CD4-positive, alpha-beta T cell treated with Interleukin-21 for 1 hour (primary cell): ENCODE measurements around the gene DOCK2.
A peak's percentile ranks its signal among the peaks of the same experiment; 100 is the strongest.
"Not testable (repeated sequence)": the region's sequence is repeated elsewhere in the genome, so short reads cannot be mapped to it uniquely, and the experiment has no call there.

Experiments used
- DNase-seq: peaks from one replicate; pipeline ENCODE4 v3.0.0-alpha.2; 2020

The DOCK2 gene

DNA sequence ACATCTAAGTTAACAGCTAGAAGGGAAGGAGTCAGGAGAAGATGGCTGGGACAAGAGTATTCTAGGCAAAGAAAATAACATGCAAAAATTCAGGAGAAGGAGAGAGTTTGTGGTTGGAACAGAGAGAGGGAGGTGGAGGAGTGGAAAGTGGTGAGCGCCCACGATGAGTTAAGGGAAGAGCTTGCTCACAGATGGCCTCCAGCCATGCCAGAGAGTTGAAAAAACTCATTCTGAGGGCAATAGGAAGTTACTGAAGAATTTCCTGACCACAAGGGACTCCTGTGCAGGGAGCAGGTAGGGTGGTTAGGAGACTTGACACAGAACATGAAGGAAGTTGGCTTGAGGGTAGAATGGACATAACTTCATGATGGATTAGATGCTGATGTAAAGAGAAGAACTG lies 159.7 kb downstream of the DOCK2 start:
- no peak for DNase-seq

DNA sequence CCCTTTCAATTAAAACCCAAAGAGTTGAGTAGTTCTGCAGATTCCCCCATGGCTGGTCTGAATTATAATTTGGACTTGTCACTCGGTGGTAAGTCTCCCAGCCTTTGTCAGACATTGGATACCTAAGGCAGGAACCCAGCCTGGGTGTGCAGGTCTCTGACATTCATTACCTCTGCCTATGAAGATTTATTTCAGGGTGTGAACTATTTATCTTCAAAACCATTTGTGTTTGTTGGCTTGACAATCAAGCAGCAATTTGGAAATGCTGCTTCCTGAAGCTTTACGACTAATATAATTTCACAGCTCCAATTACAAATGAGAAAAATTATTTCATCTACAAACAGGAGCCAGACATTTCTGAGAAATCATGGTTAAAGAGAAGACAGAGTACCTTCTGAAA lies 160.5 kb downstream of the DOCK2 start:
- no peak for DNase-seq

DNA sequence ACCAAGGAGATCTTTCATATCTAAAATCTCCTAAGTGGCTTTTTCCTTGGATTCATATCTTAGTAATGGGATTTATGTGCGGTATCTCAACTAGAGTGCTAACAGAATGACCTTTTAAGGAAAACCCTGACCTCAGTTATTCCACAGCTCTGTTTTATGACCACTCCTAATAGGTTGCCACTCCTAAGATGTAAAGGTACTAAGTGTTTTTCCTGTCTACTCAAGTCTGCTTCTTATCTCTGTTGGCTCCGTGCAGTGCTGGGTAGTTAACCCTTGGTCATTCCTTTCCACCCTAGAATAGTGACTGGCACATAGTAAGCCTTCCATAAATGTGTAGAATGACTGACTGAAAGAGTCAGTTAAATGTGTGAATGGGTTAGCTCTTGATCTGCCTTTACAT lies 161.4 kb downstream of the DOCK2 start:
- DNase-seq, result no peak

DNA sequence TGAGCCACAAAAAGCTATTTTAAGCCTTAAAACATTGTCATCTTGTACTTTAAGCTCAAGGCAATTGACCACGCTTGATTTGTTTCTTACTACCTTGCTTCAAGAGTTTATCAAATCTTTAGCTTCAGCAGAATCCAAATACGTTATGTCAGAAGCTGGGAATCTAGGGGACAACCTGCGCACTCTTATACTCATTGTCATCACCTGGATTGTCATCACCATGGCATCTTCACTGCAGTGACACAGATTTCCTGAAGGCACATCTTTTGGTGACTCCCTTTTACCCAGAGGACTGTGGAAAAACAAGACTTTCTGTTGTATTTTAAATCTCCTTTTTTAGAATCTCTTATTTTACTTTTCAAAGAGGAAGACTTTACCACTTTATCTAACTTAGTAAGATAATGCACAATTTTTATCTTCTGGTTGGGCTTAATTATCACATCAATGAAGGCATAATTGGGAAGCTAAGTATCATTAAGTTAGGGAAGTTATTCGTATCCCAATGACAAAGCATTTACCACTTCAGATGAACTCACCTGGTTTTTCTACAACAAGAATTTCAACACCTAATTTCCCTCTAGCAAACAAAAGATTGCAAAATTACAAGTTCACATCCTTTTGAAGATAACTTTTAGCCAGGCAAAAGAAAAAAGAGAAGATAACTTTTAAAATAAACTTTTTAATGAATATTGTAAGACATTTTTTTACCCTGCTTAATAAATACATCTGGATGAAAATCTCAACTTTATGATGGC lies 162.0 kb downstream of the DOCK2 start:
- DNase-seq, result no peak

DNA sequence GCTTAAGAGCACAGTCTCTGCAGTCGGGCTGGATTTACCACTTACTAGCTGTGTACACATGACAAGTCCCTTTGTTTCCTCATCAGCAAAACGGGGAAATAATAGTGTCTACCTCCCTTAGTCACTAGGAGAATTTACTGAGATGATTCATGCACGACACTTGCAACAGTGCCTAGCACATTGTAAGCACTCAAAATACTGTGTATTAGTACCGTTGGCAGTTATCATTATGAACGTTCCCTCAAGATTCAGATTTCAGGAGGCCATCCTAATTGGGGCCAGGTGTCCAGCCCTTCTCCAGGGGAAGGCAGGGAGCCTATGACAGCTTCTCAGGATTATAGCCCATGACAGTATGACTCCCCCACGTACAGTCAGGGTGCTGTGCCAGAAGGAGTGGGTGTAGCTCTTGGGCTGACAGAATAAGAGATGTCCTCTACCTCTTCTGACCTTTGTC lies 164.3 kb downstream of the DOCK2 start:
- no peak for DNase-seq

DNA sequence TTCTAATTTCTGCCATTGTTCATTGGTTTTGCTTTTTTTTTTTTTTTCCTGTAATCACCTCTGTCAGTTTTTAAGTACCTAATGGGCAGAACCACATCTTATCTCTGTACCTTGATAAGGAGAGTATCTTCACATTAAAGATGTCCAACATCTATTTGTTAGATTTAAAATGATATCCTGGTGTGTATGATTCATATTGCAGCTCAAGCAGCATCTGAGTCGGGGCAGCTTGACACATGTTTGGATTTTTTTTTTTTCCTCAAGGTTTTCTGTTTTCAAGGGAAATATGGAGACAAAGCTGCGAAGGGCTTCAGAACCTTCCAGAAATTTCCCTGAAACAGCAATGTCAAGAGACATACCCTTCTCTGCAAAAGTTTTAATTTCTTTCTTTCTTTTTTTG lies 164.7 kb downstream of the DOCK2 start:
- no peak for DNase-seq

DNA sequence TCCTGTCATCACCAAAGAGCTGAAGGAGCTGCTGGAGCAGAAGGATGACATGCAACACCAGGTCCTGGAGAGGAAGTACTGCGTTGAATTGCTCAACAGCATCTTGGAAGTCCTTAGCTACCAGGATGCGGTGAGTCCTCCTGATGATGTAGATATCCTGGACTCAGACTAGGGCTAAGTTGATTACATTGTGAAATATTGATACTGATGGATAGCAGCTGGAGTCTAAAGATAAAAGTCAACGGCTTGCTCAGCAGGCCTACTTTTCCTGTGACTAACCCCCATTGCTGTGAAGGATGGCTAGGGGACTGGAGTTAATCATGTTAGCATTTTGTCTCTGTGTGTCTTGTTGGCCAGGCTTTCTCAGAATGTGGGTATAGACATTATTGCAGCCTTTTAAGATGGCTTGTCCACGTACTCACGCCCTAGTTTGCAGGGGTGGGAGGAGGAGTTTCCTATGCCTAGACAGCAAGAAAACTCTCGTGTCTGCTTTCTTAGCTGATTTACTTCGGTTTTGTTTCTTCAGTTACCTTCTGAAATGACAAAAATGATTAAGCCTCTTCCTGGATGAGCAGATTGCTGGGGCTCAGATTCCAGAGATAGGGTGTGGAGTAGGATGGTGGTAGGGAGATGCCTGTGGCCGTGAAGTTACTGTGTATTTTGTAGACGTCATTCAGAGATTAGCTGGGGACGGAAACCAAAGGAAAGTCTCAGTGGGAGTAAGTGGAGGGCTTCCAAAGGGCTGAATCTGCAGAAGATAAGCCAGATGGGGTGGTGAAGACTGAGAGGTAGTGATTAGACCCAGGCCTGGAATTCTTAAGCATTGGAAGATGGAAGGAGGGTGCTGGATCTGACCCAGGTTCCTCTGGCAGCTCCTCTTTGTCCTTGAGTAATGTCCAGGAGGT lies 166.3 kb downstream of the DOCK2 start:
- DNase-seq, result no peak

DNA sequence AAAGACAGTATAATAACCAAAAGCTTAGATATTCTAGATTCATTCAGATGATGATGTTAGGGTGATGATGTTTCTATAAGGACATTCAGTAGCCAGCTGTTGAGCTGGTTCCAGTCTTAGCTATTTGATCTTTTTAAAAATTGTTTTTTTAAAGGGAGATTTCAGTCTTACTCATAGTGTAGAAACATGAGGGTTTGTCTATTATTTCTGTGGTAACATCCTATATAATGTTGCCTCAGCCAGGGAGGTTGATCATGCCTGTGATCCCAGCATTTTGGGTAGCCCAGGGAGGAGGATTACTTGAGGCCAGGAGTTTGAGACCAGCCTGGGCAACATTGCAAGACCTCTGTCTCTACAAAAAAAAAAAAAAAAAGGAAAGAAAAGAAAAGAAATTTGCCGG lies 167.8 kb downstream of the DOCK2 start:
- no peak for DNase-seq

DNA sequence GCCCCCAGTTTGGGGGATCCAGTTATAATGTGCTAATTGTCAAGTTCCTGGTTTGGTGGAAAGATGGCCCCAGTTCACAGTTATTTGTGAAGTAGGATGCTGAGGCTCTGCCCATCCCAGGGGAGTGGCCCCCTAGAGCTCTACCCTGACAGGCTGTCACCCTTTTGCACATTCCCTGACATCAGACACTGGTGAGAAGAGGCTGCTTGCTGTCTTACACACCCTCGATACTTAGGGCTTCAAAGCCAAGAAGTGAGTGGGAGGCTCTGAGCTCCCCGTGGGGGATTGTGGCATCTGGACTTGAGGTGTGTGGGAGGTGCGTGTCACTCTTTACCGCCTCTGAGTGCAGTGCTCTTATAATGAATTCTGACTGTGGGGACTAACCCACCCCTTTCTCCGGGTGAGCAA lies 168.5 kb downstream of the DOCK2 start:
- peak; percentile 8 for DNase-seq

DNA sequence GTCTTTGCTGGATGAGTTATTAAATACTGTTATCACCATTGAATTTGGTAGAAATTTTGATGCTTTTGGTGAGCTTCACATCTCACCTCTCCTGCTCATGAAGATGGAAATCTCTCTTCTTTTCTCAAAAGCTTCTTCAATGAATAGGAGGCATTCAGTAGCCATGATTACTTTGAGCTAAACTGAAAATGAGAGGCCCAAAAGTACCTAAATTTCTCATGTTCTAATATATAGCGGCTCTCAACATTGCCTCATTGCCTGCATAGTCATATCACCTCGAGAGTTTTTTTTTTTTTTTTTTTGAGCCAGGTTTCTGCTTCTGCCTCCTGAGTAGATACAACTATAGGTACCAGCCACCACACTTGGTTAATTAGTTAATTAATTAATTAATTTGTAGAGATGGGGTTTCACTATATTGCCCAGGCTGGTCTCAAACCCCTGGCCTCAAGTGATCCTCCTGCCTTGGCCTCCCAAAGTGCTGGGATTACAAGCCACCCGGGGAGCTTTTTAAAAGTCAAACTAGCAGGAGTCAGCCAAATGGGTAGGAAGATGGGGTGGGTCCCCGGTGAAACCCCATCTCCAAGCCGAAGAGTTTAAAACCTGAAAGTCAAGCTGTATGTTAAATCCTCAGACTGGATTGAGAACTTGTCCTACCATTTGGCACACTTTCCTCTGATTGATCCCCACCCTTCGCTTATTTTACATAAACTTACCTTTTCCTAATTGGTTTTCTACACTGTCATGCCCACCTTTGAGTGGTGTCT lies 169.0 kb downstream of the DOCK2 start:
- DNase-seq, result no peak

DNA sequence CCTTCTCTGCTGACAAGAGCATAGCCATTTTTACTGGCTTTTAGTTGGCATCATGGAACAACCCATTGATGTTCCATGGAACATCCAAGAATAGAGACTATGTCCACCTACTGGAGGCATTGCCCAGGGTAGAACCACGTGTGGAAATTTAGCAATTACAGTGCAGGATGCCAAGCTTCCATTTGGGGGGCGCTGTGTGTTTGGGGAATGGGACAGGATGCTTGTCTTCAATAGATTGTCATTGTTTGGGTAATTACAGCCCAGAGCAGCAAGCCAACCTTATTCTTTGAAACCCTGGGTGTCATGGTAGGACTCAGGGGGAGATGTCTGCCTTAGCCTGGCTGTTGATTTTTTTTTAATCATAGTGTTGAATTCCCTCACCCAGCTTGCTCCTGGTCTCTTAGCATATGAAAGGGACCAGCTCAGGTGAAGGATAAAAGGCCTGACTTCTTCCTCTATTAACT lies 171.1 kb downstream of the DOCK2 start:
- DNase-seq, result no peak

DNA sequence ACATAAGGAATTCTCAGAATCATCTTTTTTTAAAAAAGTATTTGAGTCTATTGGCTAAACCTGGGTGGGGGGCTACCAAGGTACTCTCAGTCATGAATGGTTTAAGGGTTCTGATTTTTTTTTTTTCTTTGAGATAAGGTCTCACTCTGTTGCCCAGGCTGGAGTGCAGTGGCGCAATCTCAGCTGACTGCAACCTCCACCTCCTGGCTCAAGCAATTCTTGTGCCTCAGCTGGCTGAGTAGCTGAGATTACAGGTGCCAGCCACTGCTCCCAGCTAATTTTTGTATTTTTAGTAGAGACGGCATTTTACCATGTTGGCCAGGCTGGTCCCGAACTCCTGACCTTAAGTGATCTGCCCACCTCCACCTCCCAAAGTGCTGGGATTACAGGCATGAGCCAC lies 171.8 kb downstream of the DOCK2 start:
- DNase-seq, result not testable (repeated sequence)

DNA sequence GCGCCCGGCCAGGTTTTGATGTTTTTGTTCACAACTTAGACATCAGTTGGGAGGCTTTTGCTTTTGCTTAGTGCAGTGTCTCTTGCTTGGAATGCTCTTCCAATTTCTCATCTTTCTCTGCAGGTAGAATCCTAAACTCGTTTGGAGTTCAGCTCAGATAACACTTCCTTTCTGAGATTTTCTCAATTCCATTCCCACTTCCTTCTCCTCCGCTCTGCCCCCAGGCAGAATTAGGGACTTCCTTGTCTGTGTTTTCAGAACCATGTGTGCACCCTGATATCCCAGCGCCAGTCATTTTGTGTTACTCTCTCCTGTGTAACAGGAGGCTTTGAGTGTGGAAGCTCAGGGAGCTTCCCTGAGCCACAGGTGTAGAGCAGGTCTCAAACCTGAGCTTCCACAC lies 172.2 kb downstream of the DOCK2 start:
- no peak for DNase-seq

DNA sequence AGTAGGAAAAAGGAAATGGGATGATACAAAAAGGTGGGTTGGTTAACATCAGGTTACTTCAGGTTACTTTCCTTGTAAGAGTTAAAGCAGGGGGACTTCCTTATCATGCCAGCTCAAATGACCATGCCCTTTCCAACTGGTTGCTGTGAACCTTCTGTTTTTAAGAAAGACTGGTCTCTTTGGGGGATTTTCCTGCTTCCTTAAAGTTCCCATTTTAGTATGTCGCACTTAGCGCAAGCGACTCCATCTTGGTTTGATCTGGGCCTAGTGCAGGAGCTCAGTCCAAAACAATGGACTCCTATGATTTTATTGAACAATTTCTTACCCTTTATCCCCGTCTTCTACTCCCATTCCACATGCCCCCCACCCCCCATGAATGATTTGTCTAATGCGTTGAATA lies 173.4 kb downstream of the DOCK2 start:
- no peak for DNase-seq

DNA sequence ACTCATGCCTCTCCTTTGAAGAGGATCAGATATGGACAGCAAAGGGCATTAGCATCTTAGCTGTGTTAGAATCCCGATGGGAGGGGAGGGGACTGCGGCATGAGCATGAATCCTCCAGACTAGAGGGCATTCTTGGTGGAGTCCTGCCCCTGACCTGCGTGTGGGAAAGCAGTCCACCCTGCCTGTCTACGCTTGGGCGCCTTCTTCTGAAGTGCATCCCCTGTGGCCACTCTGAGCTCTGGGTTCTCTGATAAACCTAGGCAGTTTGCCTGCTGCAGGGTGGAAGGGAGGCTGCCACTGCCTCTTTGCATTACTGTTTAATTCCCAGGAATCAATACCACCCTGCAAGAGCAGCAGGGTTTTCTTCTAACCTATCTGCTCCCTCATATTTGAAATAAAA lies 173.9 kb downstream of the DOCK2 start:
- no peak for DNase-seq

DNA sequence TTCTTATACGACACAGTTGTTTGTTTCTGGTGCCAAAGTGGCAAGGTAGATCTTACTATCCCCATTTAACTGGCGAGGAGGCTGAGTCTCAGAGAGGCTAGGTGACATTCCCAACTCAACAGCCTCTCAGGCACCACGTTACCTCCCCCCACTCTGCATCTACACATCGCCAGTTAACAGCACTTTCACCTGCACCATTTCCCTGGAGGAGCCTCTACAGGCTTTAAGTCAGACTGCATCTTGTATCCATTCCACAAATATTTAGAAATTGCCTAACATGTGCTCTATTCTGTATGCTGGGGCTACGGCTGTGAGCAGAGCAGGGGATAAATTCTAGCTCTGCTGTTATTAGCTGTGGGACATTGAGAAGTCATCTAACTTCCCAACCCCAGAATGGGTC lies 174.6 kb downstream of the DOCK2 start:
- DNase-seq, result no peak

DNA sequence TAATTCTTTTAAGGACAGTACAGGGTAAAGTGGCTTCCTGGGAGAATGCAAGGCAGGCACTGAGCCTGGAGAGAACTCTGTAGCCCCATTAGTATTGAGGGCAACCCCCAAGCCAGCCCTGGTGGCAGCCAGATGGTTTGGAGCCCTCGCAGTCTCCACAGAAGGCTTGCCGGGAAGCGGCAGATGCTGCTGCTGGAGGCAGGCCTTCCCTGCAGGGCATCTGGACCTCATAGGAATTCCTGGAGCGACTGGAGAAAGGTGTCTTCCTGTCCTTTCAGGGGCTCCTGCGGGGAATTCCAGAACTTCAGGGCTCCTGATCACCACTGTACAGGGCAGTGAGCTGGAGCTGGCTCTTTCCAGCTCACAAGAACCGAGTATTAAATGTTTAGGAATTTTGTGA lies 175.7 kb downstream of the DOCK2 start:
- no peak for DNase-seq

DNA sequence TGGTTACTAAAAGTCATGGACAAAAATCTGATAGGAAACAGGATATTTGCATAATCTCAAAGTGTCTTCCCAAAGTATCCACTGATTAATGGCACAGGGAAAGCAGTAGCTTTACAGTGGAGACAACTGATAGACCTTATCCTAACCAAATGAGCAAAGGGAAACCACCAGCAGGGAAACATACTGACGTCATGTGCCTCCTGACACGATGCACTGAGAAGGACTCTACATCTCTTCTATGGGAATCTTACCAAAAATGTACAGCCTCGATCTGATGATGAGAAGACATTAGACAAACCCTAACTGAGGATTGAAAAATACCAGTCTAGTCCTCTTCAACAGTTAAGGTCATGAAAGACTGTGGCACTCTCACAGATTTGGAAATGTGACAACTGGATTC lies 177.0 kb downstream of the DOCK2 start:
- DNase-seq, result no peak

DNA sequence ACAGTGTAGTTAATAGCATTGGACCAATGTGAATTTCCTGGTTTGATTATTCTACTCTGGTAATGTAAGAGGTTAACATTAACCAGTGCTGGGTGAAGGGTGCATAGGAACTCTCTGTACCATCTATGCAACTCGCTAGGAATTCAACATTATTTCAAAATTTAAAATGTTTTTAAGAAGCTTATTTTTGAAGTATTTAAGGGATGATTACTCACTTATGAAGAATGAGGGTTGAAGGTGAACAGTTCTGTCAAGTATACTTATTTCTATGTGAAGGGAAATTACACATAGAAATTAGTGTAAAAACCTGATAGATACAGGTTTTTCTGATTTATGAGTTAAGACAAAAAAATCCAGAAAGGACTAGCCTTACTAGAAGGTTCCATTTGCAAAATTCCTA lies 177.4 kb downstream of the DOCK2 start:
- no peak for DNase-seq

DNA sequence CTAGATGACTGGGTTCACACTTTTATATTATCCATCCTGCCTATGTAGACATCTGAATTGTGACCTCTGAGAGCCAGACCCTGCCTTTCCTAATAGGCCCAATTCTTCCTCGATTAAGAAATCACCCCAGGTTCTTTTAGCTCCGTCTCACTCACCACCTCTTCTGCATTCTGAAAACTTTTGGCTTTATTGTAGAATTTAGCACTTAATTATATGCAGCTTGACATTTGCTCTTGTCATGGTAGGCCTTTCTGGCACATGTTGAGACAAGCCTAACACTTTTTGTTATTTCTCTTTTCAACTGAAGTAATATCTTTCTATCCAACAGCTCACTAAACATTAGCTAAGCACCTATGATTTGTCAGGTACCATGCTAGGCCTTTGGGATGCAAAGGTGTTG lies 180.0 kb downstream of the DOCK2 start:
- no peak for DNase-seq

DNA sequence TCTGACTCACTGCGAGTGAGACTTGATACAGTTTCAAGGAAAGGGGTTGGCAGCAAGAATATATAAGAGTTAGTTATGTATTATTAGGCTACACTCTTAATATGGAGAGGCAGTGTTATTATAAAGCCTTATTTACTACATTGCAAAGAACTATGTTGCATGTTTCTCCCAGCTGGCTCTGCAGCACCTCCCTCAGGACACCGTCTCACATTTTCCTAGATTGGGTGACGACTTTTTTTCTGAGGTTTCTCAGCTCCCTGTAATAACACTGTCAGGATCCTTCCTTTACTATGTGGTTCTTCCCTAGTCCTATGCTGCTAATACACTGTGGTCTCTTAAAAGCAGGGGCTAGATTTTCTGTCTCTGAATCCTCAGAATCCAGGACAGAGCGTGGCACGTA lies 189.5 kb downstream of the DOCK2 start:
- DNase-seq, result no peak

DNA sequence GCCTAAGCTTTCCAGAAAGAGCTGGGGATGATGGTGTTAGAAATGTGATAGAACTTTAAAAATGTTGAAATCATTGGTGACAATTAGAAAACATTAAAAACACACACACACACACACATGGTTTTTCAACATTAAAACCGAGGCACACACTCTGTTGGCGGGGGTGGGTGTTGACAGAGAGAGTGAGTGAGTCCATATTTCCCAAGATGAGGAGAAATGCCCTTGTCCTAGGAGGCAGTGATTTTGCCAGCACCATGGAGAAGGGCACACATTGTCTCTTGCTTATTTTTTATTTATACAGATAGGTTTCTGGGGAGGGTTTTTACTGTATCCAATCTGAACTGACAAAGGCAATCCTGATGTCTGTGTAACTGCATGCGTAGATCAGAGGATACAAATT lies 190.7 kb downstream of the DOCK2 start:
- DNase-seq, result no peak

DNA sequence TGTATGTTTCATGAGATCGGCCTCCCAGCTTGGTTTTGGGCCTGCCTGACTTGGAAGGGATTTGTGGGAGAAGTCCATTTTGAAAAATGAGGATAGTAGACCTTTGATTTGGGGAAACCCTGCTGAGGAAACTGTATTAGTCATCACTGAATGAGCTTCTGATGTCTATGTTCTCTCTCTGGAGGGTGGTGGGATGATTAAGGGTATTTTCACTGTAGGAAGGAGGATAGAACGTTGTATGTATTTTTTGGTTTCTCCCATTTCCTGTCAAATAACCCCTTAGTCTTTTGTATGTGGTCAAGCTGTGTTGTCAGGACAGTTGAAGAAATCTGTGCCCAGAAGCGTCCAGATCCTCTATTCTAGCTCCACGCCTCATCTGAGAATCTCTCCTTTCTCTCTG lies 191.3 kb downstream of the DOCK2 start:
- no peak for DNase-seq
